SK-N-SH (cell line): ENCODE data around the gene ACTN4.

Source experiments
- CTCF ChIP-seq: fragments of 200-600 bp; sonication (generic); IDR thresholded peaks from 2 replicates; pipeline ENCODE4 v1.6.1; 2017; ENCODE audit warnings: antibody characterized with exemption, mild to moderate bottlenecking, moderate library complexity
- GABPA ChIP-seq: IDR thresholded peaks from 2 replicates; pipeline ENCODE4 v1.4.0; 2012; ENCODE audit warnings: low read depth, mild to moderate bottlenecking
- JUND ChIP-seq: IDR thresholded peaks from 2 replicates; pipeline ENCODE4 v1.4.0; 2012
- MAX ChIP-seq: IDR thresholded peaks from 2 replicates; pipeline ENCODE4 v1.4.0; 2012; ENCODE audit warnings: low read depth
- YY1 ChIP-seq: IDR thresholded peaks from 2 replicates; pipeline ENCODE4 v1.4.0; 2012; ENCODE audit warnings: low read depth, mild to moderate bottlenecking

- no peak for TF ChIP-seq GABPA
- TF ChIP-seq JUND = no peak
- no peak for TF ChIP-seq CTCF
- TF ChIP-seq MAX = no peak
- no peak for TF ChIP-seq YY1
Observed at GRCh38 chr19:38675611-38676010, 28.2 kb downstream of the ACTN4 start.
